Activated CD8-positive, alpha-beta T cell treated with anti-CD3 and anti-CD28 coated beads, Interleukin-2, amount 10 ng/mL, durations not matched to agents 7 days and 5 days (primary cell): ENCODE results near the gene FBXO48. TPM values are rescaled to one million over a fixed set of nuclear protein-coding genes. Genes with fewer than 3 reads are reported as not detected.

Experiments used
- ATAC-seq: fragments of 150-1000 bp; cut with Tn5 transposase; one replicate; pipeline ENCODE4 v1.10.0; 2021; ENCODE audit warnings: moderate library complexity
- CTCF ChIA-PET: fragments of 350-600 bp; sonication (Branson Sonifier 250); formaldehyde crosslinking; loops from one replicate; lab custom pipeline; 2021; ENCODE audit warnings: antibody characterized with exemption; lab: Charles Lee
- POLR2A ChIA-PET: fragments of 350-600 bp; sonication (Branson Sonifier 250); formaldehyde crosslinking; loops from one replicate; lab custom pipeline; 2021; ENCODE audit warnings: antibody characterized with exemption; lab: Charles Lee
- DNase-seq: peaks from one replicate; pipeline ENCODE4 v3.0.0-alpha.2; 2020
- H3K27ac Mint-ChIP-seq: one replicate; pipeline ENCODE4 v1.8.0; 2021; ENCODE audit warnings: mild to moderate bottlenecking, mixed read lengths
- H3K27me3 Mint-ChIP-seq: one replicate; pipeline ENCODE4 v1.8.0; 2021; ENCODE audit warnings: low read depth, mixed read lengths
- H3K36me3 Mint-ChIP-seq: one replicate; pipeline ENCODE4 v1.8.0; 2021; ENCODE audit warnings: low read depth, mixed read lengths
- H3K4me1 Mint-ChIP-seq: one replicate; pipeline ENCODE4 v1.8.0; 2021; ENCODE audit warnings: low read depth, mixed read lengths
- H3K4me3 Mint-ChIP-seq: one replicate; pipeline ENCODE4 v1.8.0; 2021; ENCODE audit warnings: mild to moderate bottlenecking, mixed read lengths
- H3K9me3 Mint-ChIP-seq: one replicate; pipeline ENCODE4 v1.8.0; 2022; ENCODE audit warnings: mixed read lengths; ENCODE audit not compliant: insufficient read depth
- total RNA-seq, 2 experiments: library from RNA; stranded (reverse); gene quantifications; one replicate each; pipeline ENCODE4 v1.2.3, GENCODE V29; 2021

Gene FBXO48, protein sequence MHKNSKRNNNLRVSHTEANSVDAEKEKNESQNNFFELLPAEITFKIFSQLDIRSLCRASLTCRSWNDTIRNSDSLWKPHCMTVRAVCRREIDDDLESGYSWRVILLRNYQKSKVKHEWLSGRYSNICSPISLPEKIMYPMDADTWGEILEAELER
- 1 to 10 TPM; 2.4 to 2.6 TPM for total RNA-seq

DNA sequence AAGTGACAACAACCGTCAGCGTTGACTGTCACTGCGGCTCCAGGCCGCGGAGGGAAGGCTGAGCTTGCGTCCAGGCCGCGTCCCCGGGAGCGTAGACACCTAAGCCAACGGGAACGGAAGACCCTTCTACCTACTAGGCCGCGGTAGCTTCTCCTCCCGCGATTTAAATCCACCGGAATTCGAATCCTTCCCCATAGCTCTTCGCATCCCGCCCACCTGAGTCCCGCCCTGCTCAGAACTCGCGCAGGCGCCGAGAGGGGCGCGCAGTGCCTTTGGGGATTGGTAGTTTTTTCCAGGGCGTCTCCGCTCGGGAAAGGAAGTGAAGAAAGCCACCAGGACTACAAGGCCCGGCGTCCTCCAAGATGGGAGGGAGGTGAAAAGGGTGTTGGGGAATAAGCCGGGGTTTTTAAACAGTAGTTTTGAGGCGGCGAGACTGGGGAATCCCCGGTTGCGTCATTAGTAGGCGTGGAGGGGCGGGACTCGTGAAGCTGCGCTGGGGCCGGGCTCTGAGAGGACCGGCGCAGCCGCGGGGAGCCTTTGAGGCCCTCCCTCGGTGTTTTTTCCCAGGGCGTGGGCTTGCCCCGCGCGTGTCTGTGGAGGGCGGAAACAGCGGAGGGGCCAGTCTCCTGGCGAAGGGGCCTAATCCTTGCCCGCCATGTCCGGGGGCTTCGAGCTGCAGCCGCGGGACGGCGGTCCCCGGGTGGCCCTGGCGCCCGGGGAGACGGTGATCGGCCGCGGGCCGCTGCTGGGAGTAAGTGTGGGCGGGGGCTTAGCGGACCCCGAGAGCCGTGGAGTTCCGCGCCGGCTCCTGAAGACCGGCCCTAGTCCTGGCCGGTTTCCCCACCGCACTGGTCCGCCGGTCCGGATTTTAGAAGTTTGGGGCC, at the start of gene FBXO48, which contains the start of gene APLF:
TSS of gene FBXO48 (minus strand) at position 218 of the 884 bp plus-strand sequence. CDS start 2,149 bp downstream, outside the sequence.
TSS of gene APLF (plus strand) at position 509 of the 884 bp plus-strand sequence. CDS start at position 656, 147 bp downstream.
- H3K9me3 Mint-ChIP-seq, result no peaks in the 10 kb centered on the region
- DNase-seq (peak; percentile 99), ATAC-seq (peak; percentile 94)
- H3K27ac Mint-ChIP-seq, result peak within 1 kb of the TSS; percentile 92
- peak within 1 kb of the TSS; percentile 98 for H3K4me3 Mint-ChIP-seq
- peaks cover 34% of the 10 kb centered on the region for H3K4me1 Mint-ChIP-seq
- ChIA-PET CTCF (interaction anchor here (0.8 to 7.0 kb wide), 24 partner anchors 8 to 476 kb away, joined by 3 to 113 read pairs (median 6); no protein-coding TSS in a partner anchor), POLR2A (interaction anchor here (0.5 to 2.7 kb wide), 14 partner anchors 14 to 458 kb away, joined by 3 to 12 read pairs (median 4); partner anchors contain the start of gene PPP3R1)
- peaks cover 7% of the 10 kb centered on the region for H3K36me3 Mint-ChIP-seq
- peaks cover 2% of the 10 kb centered on the region for H3K27me3 Mint-ChIP-seq

DNA sequence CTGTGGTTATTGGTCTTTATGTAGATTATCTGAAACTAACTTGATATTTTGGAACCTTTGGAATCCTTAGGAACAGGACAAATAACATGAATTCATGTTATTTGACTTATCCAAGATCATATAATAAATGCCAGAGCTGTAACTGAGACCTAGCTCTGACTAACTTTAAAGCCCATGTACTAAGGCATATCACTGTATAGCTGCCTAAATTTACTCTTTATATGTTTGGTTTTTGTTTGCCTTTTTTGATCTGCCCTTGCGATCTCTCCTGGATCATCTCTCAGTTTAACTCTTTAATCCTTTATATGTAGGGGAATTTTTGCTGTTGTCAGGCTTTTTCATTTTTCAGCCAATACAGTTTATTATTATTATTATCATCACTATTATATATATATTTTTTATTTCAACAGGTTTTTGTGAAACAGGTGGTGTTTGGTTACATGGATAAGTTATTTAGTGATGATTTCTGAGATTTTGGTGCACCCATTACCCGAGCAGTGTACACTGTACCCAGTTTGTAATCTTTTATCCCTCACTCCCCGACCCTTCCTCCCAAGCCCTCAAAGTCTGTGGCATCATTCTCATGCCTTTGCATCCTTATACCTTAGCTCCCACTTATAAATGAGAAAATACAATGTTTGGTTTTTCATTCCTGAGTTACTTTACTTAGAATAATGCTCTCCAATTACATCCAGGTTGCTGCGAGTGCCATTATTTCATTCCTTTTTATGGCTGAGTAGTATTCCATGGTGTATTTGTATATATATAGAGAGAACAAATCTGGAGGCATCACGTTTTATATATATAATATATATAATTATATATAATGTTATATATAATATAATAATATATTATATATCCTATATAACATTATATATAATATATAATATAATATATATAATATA, 49.2 kb upstream of the FBXO48 start:
- Mint-ChIP-seq H3K27ac (no peak overlapping the region), H3K4me1 (no peaks in the 10 kb centered on the region), H3K36me3 (no peaks in the 10 kb centered on the region), H3K4me3 (no peak overlapping the region), H3K27me3 (no peaks in the 10 kb centered on the region), H3K9me3 (no peaks in the 10 kb centered on the region)
- ATAC-seq (peak; percentile 75), DNase-seq (no peak)
- ChIA-PET CTCF (interaction anchor here (1.2 to 2.1 kb wide), 4 partner anchors 28 to 79 kb away, joined by 4 to 8 read pairs (median 6); no protein-coding TSS in a partner anchor), POLR2A (interaction anchor here (1.5 kb wide), 1 partner anchor 49 kb away, joined by 4 read pairs; the partner anchor contains the start of genes APLF and FBXO48)

DNA sequence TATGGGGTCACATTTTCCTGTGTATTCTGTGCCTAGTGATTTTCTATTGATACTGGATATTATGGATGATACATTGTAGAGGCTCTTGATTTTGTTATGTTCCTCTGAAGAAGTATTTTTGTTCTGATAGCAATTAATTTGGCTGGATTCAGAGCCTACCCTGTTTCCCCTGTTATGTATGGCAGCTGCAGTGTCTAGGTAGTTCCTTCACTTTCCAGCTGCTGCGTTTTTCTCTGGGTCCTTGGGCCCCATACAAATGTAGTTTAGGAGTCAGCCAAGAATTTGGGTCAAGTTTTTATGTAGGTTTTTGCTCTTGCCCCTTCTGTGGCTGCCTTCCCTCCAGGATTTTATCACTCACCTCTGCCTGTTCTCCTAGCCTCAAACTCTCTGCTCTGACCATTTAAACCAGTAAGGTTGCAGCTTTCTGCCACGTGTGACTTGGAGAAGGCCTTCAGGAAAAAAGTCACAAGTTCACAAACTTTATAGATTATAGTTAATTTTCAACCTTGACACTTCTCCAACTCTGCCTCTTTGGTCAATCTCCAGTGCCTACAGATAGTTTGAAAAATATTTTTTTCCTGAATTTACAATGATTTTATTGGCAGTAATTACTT, 47.3 kb upstream of the FBXO48 start:
- no peak for DNase-seq
- Mint-ChIP-seq H3K27me3 (no peaks in the 10 kb centered on the region), H3K9me3 (no peaks in the 10 kb centered on the region), H3K4me1 (no peaks in the 10 kb centered on the region), H3K27ac (no peak overlapping the region), H3K4me3 (no peak overlapping the region), H3K36me3 (no peaks in the 10 kb centered on the region)
- POLR2A ChIA-PET, result no interaction called here
- ATAC-seq, result no peak
- CTCF ChIA-PET, result interaction anchor here (2.1 kb wide), 1 partner anchor 81 kb away, joined by 4 read pairs; no protein-coding TSS in a partner anchor

DNA sequence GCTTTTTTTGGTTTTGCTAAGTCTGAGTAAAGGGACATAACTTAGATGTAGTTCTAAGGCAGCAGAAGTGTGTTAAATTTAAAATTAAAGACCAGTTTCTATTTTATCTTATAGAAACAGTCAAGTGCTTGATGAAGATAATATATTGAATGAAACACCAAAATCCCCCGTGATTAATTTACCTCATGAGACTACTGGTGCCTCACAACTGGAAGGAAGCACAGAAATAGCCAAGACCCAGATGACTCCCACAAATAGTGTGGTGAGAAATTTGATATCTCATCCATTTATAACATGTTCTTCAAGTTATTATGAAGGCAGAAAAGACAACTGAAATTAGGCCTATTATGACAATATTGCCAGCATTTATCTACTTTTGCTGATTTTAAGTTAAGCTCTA, 45.9 kb upstream of the FBXO48 start:
- H3K4me3 Mint-ChIP-seq, result no peak overlapping the region
- no peak for ATAC-seq
- H3K27ac Mint-ChIP-seq, result no peak overlapping the region
- no peaks in the 10 kb centered on the region for H3K27me3 Mint-ChIP-seq
- ChIA-PET CTCF (interaction anchor here (0.6 to 1.7 kb wide), 4 partner anchors 24 to 82 kb away, joined by 3 to 7 read pairs (median 4); partner anchors contain the start of genes APLF and FBXO48), POLR2A (interaction anchor here (0.7 kb wide), 1 partner anchor 82 kb away, joined by 3 read pairs; no protein-coding TSS in a partner anchor)
- no peaks in the 10 kb centered on the region for H3K9me3 Mint-ChIP-seq
- no peaks in the 10 kb centered on the region for H3K4me1 Mint-ChIP-seq
- DNase-seq, result no peak
- H3K36me3 Mint-ChIP-seq, result peaks cover 4% of the 10 kb centered on the region

DNA sequence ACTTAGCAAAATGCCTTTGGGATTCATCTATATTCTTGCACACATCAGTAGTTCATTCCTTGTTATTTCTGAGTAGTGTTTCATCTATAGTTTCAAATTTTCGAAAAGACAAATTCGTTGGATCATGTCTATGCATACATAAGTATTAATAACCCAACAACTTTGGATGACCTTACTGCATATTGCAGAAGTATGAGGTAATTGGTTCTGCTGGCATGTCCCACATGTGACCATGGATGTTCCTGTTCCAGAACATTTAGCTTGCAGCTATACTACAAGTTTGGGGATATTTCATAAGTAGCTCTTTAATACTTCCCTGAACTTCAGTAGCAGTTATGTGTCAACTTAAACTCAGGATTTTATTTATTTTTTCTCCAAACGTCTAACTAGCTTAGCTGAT, 45.2 kb upstream of the FBXO48 start:
- ChIA-PET CTCF (interaction anchor here (1.7 kb wide), 1 partner anchor 83 kb away, joined by 7 read pairs; no protein-coding TSS in a partner anchor), POLR2A (interaction anchor here (0.7 kb wide), 1 partner anchor 83 kb away, joined by 3 read pairs; no protein-coding TSS in a partner anchor)
- Mint-ChIP-seq H3K9me3 (no peaks in the 10 kb centered on the region), H3K27me3 (no peaks in the 10 kb centered on the region), H3K4me1 (no peaks in the 10 kb centered on the region), H3K36me3 (peaks cover 4% of the 10 kb centered on the region), H3K4me3 (no peak overlapping the region), H3K27ac (no peak overlapping the region)
- ATAC-seq, result no peak
- DNase-seq, result no peak

DNA sequence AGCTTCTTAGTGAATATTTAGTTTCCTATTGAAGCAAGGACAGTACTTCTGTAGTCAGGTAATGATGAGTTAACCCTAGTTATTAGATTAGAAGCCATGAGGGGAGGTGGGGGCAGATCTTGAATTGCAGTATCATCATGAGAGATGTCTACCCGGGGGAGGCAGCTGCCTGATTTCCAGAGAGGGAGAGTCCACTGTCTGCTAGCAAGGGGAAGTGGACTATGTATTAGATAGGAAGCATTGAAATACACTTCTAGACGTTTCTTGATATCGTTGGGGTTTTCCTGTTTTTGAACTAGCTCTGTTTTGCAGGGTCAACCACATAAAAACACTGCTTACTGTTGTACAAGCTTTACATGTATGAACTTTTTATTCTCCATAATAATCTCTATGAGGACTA, 39.1 kb upstream of the FBXO48 start:
- Mint-ChIP-seq H3K4me3 (no peak overlapping the region), H3K27me3 (no peaks in the 10 kb centered on the region), H3K36me3 (peaks cover 9% of the 10 kb centered on the region), H3K4me1 (peaks cover 10% of the 10 kb centered on the region), H3K27ac (no peak overlapping the region), H3K9me3 (no peaks in the 10 kb centered on the region)
- POLR2A ChIA-PET, result interaction anchor here (1.6 kb wide), 1 partner anchor 39 kb away, joined by 3 read pairs; the partner anchor contains the start of genes APLF and FBXO48
- DNase-seq (no peak), ATAC-seq (no peak)
- CTCF ChIA-PET, result interaction anchor here (0.6 to 4.1 kb wide), 9 partner anchors 13 to 418 kb away, joined by 3 to 22 read pairs (median 5); no protein-coding TSS in a partner anchor

DNA sequence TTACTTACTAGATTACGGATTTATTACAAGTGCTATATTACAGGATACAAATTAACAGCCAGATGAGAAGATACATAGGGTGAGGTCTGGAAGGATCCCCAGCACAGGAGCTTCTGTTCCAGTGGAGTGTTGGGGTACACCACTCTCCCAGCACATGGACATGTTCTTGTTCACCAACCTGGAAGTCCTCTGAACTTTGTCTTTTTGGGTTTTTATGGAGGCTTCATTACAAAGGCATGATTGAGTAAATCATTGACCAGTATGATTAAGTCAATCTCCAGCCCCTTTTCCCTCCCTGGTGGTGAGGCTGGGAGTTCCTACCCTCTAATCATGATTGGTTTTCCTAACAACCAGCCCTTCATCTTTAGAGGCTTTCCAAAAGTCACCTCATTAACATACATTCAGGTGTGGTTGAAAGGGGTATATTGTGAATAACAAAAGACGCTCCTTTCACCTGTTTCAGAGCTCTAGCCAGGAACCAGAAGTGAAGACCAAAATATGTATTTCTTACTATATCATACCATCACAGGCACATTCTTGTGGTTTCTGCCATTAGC, 38.6 kb upstream of the FBXO48 start:
- ChIA-PET CTCF (interaction anchor here (0.6 to 4.1 kb wide), 10 partner anchors 13 to 419 kb away, joined by 3 to 22 read pairs (median 4); no protein-coding TSS in a partner anchor), POLR2A (interaction anchor here (1.6 kb wide), 1 partner anchor 38 kb away, joined by 3 read pairs; the partner anchor contains the start of genes APLF and FBXO48)
- ATAC-seq, result no peak
- Mint-ChIP-seq H3K27ac (no peak overlapping the region), H3K36me3 (peaks cover 9% of the 10 kb centered on the region), H3K27me3 (no peaks in the 10 kb centered on the region), H3K4me1 (peaks cover 10% of the 10 kb centered on the region), H3K9me3 (no peaks in the 10 kb centered on the region), H3K4me3 (no peak overlapping the region)
- no peak for DNase-seq

DNA sequence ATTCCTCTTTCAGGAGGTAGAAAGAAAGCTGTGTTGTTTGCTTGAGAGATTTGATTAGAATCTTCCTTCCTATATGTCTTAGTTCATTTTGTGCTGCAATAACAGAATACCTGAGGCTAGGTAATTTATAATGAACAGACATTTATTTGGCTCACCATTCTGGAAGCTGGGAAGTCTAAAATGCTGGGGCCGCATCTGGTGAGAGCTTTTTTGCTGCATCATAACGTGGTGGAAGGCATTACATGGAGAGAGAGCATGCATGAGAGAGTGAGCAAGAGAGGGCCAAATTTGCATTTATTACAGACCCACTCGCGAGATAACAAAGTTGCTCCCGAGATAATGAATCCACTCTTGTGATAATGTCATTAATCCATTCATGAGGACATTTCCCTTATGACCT, 34.7 kb upstream of the FBXO48 start:
- H3K4me3 Mint-ChIP-seq, result no peak overlapping the region
- no peaks in the 10 kb centered on the region for H3K27me3 Mint-ChIP-seq
- peaks cover 7% of the 10 kb centered on the region for H3K36me3 Mint-ChIP-seq
- H3K27ac Mint-ChIP-seq, result no peak overlapping the region
- POLR2A ChIA-PET, result no interaction called here
- DNase-seq, result no peak
- CTCF ChIA-PET, result interaction anchor here (1.2 to 2.4 kb wide), 5 partner anchors 14 to 94 kb away, joined by 3 to 7 read pairs (median 5); no protein-coding TSS in a partner anchor
- H3K9me3 Mint-ChIP-seq, result peaks cover 2% of the 10 kb centered on the region
- no peak for ATAC-seq
- peaks cover 10% of the 10 kb centered on the region for H3K4me1 Mint-ChIP-seq

DNA sequence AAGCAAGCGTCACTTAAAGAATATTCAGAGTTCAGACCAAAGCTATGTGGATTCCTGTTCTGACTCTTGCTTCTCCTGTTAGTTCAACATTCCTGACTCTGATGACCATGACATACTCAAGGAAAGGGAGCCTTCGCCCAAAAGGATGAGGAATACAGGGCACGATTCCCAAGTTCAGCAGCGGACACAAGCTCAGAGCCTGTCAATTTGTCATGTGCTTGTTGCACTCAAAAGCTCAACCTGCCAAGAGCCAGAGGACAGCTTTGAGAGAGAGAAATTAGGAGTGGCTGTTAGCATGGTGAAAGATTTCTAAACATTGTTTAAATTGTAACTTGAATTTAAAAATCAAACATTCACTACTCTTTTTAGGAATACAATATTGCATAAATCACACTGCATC, 33.6 kb upstream of the FBXO48 start:
- no peaks in the 10 kb centered on the region for H3K4me1 Mint-ChIP-seq
- no peaks in the 10 kb centered on the region for H3K27me3 Mint-ChIP-seq
- no peak for ATAC-seq
- CTCF ChIA-PET, result interaction anchor here (1.2 to 2.4 kb wide), 4 partner anchors 13 to 95 kb away, joined by 3 to 7 read pairs (median 4); no protein-coding TSS in a partner anchor
- no peak overlapping the region for H3K27ac Mint-ChIP-seq
- no peak for DNase-seq
- H3K36me3 Mint-ChIP-seq, result peaks cover 6% of the 10 kb centered on the region
- no peak overlapping the region for H3K4me3 Mint-ChIP-seq
- POLR2A ChIA-PET, result no interaction called here
- H3K9me3 Mint-ChIP-seq, result peaks cover 6% of the 10 kb centered on the region

DNA sequence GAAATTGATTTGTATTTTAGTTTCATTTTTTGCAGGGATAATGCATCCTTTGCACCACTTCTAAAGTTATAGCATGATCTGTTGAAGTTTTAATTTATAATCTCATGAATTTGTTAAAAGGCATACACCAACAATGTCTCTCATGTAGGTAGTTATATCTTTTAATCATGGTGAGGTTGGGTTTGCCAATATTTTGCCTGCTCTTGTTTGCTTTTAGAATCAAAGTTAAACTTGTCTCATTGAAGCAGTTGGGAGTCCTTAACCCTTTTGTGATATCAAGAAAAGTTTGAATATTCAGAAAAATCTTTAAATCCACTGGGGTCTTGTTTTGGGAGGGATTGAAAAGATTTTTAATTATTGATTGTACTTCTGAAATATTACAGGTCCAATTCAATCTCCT, 32.0 kb upstream of the FBXO48 start:
- ATAC-seq (no peak), DNase-seq (no peak)
- CTCF ChIA-PET, result interaction anchor here (1.2 to 1.4 kb wide), 3 partner anchors 10 to 426 kb away, joined by 3 to 5 read pairs (median 4); no protein-coding TSS in a partner anchor
- no peaks in the 10 kb centered on the region for H3K4me1 Mint-ChIP-seq
- H3K27me3 Mint-ChIP-seq, result no peaks in the 10 kb centered on the region
- peaks cover 14% of the 10 kb centered on the region for H3K36me3 Mint-ChIP-seq
- H3K9me3 Mint-ChIP-seq, result peaks cover 8% of the 10 kb centered on the region
- no peak overlapping the region for H3K27ac Mint-ChIP-seq
- H3K4me3 Mint-ChIP-seq, result no peak overlapping the region
- POLR2A ChIA-PET, result no interaction called here
